ENCODE data around the gene MAP3K7.

DNA sequence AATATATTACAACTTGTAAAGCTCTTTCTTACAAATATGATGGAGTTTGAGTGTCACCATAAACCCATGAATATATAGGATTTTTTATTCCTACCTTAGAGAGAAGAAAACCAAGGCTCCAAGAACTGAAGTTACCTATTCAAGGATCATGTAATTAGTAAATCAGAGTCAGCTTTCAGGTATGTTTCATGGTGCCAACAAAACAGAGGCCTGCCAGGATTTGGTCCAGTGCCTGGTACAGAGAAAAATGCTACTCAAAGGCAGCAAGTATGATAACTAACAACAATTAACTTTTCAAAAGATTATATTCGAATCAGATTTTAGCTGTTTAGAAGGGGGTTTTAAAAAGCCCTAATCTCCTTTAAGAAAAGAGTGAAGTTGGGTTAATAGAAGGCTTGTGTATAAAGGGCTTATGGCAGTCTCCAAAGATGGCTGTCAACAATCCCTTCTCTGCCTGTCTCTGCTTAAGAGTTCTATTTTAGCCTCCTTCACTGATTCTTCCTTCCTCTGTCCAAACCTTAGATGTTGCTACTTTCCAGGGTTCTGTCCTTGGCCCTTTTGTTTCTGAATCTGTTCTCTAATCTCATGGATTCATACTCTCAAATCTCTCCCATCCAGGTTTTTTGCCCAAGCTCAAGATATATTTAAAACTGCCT, 7.8 kb downstream of the MAP3K7 start:
- TF ChIP-seq EZH2 (IDR thresholded peaks at IDR 0.05), result no peak
- TF ChIP-seq, protein P1, sequence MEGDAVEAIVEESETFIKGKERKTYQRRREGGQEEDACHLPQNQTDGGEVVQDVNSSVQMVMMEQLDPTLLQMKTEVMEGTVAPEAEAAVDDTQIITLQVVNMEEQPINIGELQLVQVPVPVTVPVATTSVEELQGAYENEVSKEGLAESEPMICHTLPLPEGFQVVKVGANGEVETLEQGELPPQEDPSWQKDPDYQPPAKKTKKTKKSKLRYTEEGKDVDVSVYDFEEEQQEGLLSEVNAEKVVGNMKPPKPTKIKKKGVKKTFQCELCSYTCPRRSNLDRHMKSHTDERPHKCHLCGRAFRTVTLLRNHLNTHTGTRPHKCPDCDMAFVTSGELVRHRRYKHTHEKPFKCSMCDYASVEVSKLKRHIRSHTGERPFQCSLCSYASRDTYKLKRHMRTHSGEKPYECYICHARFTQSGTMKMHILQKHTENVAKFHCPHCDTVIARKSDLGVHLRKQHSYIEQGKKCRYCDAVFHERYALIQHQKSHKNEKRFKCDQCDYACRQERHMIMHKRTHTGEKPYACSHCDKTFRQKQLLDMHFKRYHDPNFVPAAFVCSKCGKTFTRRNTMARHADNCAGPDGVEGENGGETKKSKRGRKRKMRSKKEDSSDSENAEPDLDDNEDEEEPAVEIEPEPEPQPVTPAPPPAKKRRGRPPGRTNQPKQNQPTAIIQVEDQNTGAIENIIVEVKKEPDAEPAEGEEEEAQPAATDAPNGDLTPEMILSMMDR (IDR thresholded peaks at IDR 0.05), result no peak

Data from neural progenitor cell (in vitro differentiated cells).